ENCODE measurements around the gene IL12RB1.

Gene IL12RB1

DNA sequence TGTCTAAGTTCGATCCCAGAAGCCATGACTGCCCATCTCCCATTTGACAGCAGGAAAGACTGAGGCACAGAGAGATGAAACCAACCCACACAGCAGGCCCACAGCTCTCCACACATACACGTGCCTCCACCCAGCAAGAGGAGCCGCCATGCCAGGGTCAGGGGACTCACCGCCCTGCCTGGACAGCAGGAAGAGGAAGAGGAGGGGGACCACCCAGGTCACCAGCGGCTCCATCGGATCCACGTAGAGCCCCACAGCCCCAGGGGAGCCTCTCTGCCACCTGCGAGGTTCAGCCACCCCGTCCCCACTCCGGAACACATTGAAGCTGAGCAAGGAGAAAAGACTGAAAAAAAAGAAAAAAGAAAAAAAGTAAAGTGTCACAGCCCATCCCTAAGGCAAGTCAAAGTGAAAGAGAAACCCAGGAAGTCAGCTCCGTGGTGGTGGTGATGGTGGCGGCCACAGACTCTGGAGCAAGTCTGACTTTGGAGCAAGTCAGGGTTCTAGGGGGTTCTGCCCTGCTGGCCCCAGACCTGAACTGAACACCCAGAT, at the start of gene IL12RB1:
Gene IL12RB1, minus strand, starts transcription at position 345 of the 549 bp plus-strand sequence. Its CDS starts 111 bp downstream, at position 234.
- no peak for DNase-seq

DNA sequence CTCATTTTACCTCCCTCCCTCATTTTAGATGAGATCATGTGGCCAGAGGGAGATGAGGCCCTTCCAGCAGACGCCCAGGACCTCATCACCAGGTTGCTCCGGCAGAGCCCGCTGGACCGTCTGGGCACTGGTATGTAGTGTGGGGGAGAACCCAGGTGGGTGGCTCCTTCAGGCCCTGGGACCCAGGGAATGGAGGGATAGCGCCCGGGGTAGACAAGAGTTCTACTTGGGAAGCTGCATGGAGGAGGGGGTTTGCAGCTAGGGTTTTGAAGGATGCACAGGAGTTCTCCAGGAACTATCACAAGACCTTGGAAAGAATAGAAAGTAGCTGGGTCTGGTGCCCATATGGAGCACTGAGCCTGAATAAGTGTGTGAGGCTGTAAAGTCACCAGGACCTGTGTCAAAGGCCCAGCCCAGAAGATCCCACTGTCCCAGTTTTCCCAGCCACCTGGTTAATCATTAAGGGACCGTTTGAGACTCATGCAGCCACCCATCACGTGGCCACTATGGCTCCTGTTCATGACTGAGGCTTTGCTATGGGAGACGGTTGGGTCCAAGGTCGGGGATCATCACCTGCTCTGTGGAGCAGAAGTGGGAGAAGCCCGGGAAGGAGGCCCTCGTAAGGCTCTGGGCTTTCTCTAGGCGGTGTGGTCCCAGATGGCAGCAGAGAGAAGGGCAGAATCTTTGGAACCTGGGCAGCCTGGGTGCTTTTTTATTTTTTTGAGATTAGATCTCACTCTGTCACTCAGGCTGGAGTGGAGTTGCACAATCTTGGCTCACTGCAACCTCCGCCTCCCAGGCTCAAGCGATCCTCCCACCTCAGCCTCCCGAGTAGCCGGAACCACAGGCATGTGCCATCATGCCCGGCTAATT, 49.2 kb upstream of the IL12RB1 start:
- no peak for DNase-seq

DNA sequence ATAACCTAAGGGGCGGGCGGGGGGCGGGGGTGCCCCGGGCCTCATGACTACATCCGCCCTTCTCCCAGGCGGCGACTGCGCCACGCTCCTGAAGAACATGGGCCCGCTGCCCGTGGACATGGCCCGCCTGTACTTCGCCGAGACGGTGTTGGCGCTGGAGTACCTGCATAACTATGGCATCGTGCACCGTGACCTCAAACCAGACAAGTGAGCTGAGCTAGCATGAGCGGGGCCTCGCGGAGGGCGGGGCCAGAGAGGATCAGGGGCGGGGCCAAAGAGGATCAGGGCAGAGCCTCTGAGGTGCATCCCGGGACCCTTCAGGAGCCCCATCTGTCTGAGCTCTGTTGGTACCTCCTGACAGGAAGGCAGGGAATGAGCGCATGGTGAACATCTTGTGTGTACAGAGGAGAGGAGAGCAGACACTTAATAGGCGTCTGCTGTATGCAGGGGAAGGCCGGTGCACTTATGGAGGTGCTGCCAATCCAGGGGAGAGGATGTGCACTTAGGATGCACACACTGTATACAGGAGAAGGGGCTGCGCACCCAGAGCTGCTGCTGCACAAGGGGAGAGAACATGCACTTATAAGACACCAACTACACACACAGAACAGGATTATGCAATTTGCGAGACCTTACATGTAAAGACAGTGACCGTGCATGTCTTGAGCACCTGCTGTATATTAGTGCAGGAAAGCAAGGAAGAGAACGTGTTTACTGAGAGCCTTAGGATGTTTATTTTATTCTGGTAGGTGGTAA, 45.3 kb upstream of the IL12RB1 start:
- DNase-seq = no peak

DNA sequence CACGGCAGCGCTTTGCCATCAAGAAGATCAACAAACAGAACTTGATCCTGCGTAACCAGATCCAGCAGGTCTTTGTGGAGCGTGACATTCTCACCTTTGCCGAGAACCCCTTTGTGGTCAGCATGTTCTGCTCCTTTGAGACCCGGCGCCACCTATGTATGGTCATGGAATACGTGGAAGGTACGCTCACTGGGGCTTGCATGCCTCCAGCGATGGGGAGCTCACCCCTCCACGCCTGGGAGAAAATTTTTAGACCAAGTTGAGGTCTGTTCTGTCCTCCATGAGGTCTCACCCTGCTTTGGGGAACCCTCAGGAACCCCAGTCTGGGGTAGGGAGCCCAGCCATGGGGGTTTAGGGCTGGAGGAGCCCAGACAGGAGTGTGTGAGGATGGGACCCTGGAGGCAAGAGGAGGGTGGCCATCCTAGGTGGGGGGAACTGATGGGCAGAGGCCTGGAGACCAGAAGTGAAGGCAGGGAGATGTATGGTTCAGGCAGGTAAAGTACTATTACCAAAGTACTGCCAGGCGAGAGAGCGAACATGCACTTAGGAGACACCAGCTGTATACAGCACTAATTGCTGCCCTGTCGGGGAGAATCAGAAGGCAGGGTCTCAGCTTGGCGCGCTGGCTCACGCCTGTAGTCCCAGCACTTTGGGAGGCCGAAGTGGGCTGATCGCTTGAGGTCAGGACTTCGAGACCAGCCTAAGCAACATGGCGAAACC, 43.9 kb upstream of the IL12RB1 start:
- DNase-seq = no peak

DNA sequence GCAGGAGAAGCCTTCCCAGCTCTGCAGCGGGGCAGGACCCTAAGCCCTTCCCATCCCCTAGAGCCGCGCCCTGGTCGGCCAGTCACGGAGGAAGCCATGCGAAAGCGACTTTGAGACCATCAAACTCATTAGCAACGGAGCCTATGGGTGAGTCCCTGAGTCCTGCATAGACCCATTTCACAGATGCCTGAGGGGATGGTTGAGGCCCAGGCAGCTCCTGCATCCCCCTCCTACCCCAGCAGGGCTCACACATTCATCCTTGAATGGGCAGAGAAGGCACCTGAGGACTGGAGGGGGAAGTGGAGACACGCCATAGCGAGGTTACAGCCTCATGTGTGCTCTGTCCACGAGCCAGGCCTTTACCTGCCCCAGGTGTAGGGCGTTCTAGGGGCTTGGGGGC, 42.1 kb upstream of the IL12RB1 start:
- no peak for DNase-seq

DNA sequence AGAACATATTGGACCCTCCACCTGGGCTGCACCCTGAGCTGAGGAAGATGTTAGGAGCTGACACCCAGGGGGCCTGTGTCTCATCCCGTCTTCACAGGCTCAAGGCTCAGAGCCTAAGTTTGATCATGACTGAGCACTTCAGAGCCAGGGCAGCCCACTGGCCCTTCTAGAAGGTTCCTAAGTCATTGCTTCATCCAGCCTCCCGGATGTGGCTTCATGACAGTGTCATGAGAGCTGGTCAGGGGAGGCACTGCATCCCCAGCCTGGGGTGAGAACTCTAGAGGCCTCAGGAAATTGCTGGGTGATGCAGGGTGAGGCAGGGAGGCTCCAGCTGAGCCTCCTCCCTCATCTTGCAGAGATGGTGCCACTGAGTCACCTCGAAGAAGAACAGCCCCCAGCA, 41.3 kb upstream of the IL12RB1 start:
- DNase-seq = no peak

DNA sequence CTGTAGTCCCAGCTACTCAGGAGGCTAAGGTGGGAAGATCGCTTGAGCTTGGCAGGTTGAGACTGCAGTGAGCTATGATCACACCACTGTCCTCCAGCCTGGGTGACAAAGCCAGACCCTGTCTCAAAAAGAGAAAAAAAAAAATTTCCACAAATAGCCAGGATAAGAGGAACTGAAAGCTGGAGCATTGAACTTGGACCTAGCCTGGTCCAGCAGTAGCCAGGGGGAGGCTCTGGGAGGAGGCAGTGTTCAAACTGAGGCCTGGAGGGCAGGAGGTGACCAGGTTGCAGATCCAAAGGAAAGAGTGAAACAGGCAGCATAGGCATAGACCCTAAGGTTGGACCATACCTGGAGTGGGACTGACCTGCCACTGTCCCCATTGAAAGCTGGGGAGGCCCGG, 39.4 kb upstream of the IL12RB1 start:
- no peak for DNase-seq

DNA sequence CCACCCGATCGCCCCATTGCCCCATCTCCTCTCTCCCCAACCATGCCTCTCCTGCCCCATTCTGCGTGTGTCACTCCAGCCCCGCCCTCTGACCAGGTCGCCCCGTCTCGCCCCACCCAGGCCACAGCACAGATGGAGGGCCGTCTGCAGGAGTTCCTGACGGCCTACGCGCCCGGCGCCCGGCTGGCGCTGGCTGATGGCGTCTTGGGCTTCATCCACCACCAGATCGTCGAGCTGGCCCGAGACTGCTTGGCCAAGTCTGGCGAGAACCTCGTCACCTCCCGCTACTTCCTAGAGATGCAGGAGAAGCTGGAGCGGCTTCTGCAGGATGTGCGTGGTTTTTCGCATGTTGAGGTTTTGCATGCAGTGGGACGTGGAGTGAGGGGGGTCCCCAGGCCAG, 37.1 kb upstream of the IL12RB1 start:
- no peak for DNase-seq

DNA sequence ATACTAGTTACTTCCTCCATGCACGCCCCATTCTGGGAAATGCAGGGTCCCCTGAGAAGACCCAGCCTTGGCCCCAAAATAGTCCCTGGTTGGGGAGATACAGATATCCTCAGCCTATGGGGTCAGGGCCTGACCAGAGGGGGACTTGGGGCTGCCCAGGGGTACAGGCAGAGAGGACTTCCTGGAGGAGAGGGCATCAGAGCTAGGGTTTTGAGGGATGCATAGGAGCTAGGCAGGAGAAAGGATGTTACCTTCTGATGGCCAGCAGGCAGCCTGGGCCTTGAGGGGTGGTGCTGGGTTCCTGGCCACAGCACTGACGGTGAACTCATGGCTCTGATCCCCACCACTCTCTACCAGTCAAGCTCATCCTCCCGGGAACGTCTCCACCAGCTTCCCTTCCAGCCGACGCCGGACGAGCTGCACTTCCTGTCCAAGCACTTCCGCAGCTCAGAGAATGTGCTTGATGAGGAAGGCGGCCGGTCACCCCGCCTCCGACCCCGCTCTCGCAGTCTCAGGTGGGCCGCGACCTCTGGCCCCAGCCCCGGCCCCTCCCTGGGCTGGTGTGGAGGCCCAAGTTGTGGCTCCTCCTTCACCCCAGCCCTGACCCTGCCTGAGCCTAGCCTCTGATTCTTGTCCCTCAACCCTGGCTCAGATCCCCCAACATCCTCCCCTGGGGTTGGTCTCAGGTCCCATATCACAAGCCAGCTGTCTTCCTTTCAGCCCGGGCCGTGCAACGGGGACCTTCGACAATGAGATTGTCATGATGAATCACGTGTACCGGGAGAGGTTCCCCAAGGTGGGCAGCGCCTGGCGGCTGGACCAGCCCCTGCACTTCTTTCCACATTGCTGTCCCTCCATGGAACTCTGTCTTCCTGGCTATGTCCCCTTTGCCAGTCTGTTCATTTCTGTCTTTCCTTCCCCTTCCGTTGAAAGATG, 36.4 kb upstream of the IL12RB1 start:
- no peak for DNase-seq

DNA sequence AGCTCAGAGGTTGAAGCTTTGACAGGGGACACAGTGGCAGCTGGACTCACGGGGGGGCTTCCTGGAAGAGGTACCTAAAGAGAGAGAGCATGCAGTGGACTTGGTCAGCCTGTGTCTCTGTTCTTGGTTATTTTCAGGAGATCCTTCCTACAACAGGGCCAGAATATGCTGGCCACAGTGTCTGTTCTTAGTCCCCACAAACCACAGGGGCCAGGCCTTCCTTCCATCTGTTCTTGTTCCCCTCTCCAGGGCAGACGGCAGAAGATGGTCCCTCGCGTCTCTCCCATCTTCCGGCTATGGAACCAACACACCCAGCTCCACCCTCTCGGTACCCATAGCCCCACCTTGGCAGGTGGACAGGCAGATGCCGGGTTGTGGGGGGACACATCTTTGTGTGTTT, 35.7 kb upstream of the IL12RB1 start:
- DNase-seq = no peak

DNA sequence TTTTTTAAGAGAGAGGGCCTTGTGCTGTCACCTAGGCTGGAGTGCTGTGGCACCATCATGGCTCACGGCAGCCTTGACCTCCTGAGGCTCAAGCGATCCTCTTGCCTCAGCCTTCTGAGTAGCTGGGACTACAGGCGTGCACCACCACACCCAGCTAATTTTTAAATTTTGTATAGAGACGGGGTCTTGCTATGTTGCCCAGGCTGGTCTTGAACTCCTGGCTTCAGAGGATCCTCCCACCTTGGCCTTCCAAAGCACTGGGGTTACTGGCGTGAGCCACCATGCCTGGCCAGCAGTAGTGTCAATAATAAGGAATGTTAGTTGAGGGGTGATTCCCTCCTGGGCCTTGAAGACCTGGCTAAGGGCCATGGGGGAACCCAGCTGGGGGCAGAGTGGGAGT, 34.4 kb upstream of the IL12RB1 start:
- DNase-seq = no peak

DNA sequence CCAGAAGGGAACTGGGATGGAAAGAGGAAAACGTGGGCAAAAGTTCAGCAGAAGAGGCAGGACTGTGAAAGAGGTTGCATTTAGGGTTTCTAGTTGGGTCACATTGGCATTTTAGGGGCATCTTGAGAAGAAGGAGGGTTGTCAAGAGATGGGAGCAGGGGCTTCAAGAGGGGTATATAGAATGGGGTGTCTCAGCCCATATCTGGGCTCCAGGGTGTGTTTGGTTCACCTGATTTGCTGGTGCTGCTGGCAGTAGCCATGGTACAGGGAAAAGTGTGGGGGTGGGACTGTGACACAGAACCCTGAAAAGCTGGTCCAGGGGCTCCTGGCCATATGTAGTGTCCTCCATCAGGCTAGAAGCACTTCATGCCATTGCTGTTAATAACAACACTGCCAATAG, 33.4 kb upstream of the IL12RB1 start:
- DNase-seq = no peak

DNA sequence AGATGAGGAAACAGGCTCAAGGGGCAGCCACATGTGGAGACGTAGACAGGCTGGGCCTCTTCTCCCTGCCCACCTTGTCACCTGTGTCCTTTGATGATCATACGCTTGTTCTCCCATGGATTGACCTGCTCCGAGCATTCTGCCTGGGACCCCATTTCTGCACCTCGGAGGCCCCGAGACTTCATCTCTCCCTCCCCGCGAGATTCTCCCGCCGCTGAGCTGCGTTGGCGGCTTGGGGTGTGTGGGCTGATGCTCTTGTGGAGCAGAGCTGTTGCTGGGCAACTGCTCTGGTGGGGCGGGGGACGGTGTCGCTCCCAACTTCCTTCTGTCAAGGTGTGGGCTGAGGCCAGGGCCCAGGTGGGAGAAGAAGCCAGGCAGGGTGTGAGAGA, 33.0 kb upstream of the IL12RB1 start:
- no peak for DNase-seq

DNA sequence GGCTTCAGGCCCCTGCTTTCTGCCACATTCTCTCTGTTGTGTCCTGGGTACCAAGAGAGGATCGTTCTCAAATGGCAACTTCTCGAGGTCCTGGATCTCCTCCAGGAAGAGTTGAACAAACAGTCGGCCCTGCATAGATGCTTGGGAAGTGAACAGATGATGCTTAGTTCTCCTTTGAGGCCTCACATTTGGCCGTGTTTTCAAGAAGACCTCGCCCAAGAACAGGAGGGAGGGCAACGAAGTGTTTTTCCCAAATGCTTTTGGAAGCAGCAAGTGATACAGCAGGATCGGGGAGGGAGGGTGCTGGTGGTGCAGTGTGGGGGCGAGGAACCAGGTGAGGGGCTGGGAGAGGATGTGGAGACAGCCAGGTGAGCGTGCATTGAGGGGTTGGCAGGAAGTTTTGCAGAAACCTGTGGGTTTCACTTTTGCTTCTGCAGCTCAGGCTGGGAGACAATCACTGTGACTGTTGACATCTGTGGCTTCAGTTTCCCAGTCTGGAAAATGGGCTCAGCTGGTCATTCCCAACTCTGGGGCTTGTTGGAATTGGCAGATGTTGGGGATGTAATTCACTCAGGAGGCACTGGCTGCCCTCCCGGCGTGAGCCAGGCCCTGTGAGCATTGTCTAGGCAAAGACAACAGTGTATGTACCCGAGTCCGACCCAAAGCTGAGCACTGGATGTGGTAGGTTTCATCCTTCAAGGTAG, 32.4 kb upstream of the IL12RB1 start:
- no peak for DNase-seq

DNA sequence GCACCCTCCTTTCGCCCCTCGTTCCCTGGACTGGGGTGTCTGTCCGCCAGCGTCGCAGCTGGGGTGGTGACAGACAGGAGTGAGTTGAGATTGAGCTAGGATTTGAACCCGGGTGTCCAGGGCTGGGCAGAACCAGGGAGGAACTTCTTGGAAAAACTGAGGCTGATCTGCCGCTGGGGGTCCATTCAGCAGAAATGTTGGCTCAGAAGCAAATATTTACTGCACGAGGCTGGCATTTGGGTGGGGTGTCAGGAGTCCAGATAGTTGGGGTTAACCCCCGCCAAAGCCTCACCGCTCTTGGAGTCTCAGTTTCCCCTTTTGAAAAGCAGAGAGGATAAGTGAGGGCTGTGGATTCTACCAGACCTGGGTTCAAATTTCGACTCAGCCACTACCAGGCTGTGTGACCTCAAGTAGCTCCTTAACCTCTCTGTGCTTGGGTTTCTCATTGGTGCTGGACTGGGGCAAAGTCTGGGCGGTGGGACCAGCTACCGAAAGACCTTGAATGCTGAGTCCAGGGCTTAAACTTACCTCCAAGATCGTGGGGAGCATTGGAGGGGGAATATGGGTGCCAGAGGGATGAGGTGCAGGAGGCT, 31.8 kb upstream of the IL12RB1 start:
- no peak for DNase-seq

DNA sequence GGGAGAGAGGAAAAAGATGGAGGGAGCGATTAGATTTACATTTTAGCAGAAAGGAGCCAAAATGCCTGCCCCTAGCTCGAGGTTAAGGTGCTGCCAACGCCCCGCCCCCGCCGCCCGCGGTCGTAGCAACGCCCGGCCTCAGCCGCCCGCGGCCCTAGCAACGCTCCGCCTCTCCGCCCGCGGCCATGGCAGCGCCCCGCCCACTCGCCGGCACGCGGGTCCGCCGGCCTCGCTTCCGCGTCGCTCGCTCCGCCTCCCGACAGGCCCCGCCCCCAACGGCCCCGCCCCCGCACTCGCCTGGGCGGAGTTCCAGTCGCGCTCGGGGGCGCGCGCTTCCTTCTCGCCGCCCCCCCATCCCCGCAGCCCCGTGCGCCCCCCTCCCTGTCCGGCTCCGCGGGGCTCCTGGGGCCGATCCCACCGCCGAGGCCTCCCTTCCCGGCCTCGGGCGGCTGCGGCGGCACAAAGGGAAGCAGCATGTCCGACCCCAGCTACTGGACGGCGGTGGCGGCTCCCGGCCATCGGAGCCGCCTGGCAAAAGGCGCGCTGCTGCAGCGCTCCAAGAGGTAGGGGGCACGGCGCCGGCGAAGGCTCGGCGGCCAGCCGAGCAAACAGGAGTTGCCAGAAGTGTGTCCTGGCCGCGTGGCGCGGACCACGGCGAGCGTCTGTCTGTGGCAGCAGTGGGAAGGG, 31.1 kb upstream of the IL12RB1 start:
- DNase-seq = peak; percentile 82 to 90

DNA sequence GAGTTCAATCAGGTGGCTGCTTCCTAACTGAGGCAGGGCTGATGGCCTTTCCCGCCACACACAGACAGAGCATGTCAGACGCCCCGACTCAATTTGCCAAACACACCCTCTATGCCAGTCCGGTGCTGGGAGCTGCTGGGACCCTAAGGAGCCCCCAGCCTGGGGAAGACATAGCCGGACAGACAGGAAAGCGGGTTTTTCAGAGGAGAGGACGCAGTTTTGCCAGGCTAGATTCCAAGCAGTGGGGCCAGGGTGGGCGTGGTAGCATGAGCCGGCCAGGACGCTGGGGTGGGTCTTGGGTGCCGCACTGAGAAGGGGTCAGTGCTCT, 30.6 kb upstream of the IL12RB1 start:
- no peak for DNase-seq

DNA sequence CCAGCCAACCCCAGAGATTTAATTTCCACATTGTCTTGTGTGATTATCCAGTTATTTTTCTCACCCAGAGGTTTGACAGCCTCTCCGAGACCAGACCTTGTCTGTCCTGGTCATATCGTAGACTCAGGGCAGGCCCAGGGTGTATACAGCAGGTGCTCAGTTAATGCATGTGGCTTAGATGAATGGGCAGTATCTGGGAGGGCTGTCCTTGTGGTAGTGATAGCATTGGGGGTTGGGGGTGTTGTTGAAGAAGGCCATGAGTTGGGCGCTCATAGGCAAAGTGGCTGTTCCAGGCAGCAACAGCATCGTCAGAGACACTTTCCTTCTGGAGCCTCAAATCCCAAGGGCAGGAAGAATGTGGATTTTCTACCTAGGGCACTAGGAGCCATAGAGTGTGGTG, 27.7 kb upstream of the IL12RB1 start:
- DNase-seq = no peak

DNA sequence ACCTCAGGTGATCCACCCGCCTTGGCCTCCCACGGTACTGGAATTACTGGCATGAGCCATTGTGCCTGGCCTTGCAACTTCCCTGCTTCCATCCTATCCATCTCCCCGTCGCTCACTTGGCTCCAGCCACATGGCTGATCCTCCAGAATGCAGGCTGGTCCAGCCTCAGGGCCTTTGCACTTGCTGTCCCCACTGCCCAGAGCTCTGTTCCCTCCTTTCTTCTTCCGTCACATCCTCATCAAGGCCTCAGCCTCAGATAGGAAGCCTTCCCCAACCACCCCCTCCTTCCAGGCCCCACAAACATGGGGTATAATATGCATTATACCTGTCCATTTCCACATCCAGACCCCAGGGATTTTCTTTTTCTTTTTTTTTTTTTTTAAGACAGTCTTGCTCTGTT, 27.1 kb upstream of the IL12RB1 start:
- DNase-seq = no peak

DNA sequence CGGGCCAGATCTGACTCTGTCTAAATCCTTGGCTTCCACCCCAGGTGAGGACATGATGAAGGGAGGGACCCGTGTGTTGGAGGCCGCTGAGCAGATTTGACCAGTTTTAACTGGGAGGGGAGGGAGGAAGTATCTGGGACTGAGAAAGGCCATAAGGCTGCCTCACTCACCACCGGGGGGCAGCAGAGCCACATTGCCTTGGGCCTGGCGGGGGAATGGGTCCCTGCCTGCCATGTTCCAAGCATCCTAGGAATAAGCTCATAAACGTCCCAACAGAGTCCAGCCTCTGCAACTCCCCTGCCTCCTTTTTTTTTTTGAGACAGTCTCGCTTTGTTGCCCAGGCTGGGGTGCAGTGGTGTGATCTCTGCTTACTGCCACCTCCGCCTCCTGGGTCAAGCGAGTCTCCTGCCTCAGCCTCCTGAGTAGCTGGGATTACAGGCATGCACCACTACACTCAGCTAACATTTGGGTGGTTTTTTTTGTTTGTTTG, 26.3 kb upstream of the IL12RB1 start:
- DNase-seq = peak; percentile 72 to 78

Data from NCI-H2081 (cell line).